Measurements from ENCODE around the gene CLN5.

DNA sequence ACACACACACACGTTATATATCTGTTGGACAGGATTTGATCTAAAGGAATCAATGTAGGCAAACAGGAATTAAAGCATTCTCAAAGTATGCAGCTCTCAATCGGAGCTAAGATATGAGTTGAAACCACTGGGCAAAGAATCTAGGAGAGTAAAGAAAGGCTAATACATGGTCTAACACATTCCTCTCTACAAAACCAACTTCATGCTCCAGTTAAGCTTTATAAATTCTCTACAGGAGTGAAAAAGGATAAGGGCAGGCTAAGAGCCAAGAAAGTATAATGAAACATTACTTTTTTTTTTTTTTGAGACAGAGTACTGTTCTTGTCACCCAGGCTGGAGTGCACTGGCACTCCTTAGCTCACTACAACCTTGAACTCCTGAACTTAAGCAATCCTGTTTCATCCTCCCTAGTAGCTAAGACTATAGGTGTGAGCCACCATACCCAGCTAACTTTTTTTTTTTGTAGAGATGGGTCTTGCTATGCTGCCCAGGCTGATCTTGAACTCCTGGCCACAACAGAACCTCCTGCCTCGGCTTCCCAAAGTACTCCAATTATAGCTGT lies 24.5 kb downstream of the CLN5 start:
- TF ChIP-seq, protein P1, sequence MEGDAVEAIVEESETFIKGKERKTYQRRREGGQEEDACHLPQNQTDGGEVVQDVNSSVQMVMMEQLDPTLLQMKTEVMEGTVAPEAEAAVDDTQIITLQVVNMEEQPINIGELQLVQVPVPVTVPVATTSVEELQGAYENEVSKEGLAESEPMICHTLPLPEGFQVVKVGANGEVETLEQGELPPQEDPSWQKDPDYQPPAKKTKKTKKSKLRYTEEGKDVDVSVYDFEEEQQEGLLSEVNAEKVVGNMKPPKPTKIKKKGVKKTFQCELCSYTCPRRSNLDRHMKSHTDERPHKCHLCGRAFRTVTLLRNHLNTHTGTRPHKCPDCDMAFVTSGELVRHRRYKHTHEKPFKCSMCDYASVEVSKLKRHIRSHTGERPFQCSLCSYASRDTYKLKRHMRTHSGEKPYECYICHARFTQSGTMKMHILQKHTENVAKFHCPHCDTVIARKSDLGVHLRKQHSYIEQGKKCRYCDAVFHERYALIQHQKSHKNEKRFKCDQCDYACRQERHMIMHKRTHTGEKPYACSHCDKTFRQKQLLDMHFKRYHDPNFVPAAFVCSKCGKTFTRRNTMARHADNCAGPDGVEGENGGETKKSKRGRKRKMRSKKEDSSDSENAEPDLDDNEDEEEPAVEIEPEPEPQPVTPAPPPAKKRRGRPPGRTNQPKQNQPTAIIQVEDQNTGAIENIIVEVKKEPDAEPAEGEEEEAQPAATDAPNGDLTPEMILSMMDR (conservative IDR thresholded peaks at IDR 0.05; ENCODE audit: low read depth in 2 of 2): no peak
- TF ChIP-seq EZH2 (IDR thresholded peaks at IDR 0.05; ENCODE audit: low read depth, unreplicated experiment) (no peak), EZH2phosphoT487 (IDR thresholded peaks at IDR 0.05; ENCODE audit: unreplicated experiment) (no peak), CREB1 (CRISPR knock-in tag; IDR thresholded peaks at IDR 0.05; ENCODE audit: low read depth) (no peak), REST (IDR thresholded peaks at IDR 0.05; ENCODE audit: unreplicated experiment) (no peak), POLR2AphosphoS5 (IDR thresholded peaks at IDR 0.05; ENCODE audit: low read depth) (no peak), JUNB (IDR thresholded peaks at IDR 0.05; ENCODE audit: unreplicated experiment) (no peak), NANOG (IDR thresholded peaks at IDR 0.05; ENCODE audit: borderline replicate concordance) (no peak), STAT1 (IDR thresholded peaks at IDR 0.05; ENCODE audit: unreplicated experiment) (no peak), ZNF331 (CRISPR knock-in tag; IDR thresholded peaks at IDR 0.05; ENCODE audit: low read depth) (no peak)
- TF ChIP-seq, protein P2, sequence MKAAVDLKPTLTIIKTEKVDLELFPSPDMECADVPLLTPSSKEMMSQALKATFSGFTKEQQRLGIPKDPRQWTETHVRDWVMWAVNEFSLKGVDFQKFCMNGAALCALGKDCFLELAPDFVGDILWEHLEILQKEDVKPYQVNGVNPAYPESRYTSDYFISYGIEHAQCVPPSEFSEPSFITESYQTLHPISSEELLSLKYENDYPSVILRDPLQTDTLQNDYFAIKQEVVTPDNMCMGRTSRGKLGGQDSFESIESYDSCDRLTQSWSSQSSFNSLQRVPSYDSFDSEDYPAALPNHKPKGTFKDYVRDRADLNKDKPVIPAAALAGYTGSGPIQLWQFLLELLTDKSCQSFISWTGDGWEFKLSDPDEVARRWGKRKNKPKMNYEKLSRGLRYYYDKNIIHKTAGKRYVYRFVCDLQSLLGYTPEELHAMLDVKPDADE (IDR thresholded peaks at IDR 0.05): no peak

Measured in GM23338 (cell line).